ENCODE measurements around the gene FAM3C. TPM values are rescaled to one million over a fixed set of nuclear protein-coding genes. Genes with fewer than 3 reads are reported as not detected.

Gene FAM3C
- total and polyA plus RNA-seq, 10 of the 15 experiments (the other 5 are each of a cell fraction or from before 2014, with no cell fraction given), result 11.0 to 110 (median 27.8) TPM

GRCh38 chr7:121371883-121372282 is 24.2 kb downstream of the FAM3C start:
- ChIA-PET POLR2A (interaction anchor here (1.4 to 5.8 kb wide), 6 partner anchors 9 to 159 kb away, joined by 3 to 81 read pairs (median 13); partner anchors contain the start of gene FAM3C), SMC1A (ENCODE audit: uncharacterized antibody, unreplicated experiment) (interaction anchor here (0.8 to 9.4 kb wide), 8 partner anchors 14 to 176 kb away, joined by 3 to 281 read pairs (median 18); partner anchors contain the start of gene FAM3C), CTCF (interaction anchor here (0.7 to 8.9 kb wide), 7 partner anchors 14 to 179 kb away, joined by 3 to 181 read pairs (median 29); partner anchors contain the start of gene FAM3C), RAD21 (ENCODE audit: unreplicated experiment) (interaction anchor here (1.4 to 11.8 kb wide), 8 partner anchors 9 to 207 kb away, joined by 5 to 272 read pairs (median 14); partner anchors contain the start of gene FAM3C)
- H3K4me3 ChIP-seq, result no peak overlapping the region
- TF ChIP-seq CBX5 (IDR thresholded peaks at IDR 0.05; ENCODE audit: low read depth), result no peak
- TF ChIP-seq NR2C1 (IDR thresholded peaks at IDR 0.05), result no peak
- no peak for TF ChIP-seq TARDBP (IDR thresholded peaks at IDR 0.05; ENCODE audit: borderline replicate concordance)
- TF ChIP-seq RELA (IDR thresholded peaks at IDR 0.05; ENCODE audit: borderline replicate concordance, partially characterized antibody), result no peak
- TF ChIP-seq MTA2 (IDR thresholded peaks at IDR 0.05; ENCODE audit: low read depth), result no peak
- no peak for TF ChIP-seq SREBF2 (IDR thresholded peaks at IDR 0.05; ENCODE audit: low read length)
- no peak for TF ChIP-seq HSF1 (IDR thresholded peaks at IDR 0.05; ENCODE audit: low read depth, low read length)
- no peak for TF ChIP-seq LARP7 (IDR thresholded peaks at IDR 0.05)
- no peak for TF ChIP-seq YBX1 (IDR thresholded peaks at IDR 0.05)
- no peak for TF ChIP-seq E2F4 (IDR thresholded peaks at IDR 0.05; ENCODE audit: low read depth, low read length)
- no peak for TF ChIP-seq BHLHE40 (IDR thresholded peaks at IDR 0.05; ENCODE audit: borderline replicate concordance in 1 of 2, low read depth in 2 of 2, low read length in 1 of 2)
- TF ChIP-seq SP1 (IDR thresholded peaks at IDR 0.05; ENCODE audit: low read depth, low read length), result no peak
- TF ChIP-seq MXI1 (IDR thresholded peaks at IDR 0.05; ENCODE audit: low read depth, low read length), result no peak
- intact Hi-C loops (cut with micrococcal nuclease; ENCODE audit: unreplicated experiment) (loop anchor here (1.0 to 2.0 kb wide), 3 partner anchors 22 to 158 kb away; no protein-coding TSS in a partner anchor), in situ Hi-C loops (cut with MboI) (no loop called here)
- H4K20me1 ChIP-seq (ENCODE audit: control insufficient read depth, insufficient read depth), result no peaks in the 10 kb centered on the region
- peaks cover 2% of the 10 kb centered on the region for H3K79me2 ChIP-seq (ENCODE audit: control insufficient read depth, insufficient read depth, low read length)
- H3K36me3 ChIP-seq (ENCODE audit: control insufficient read depth in 2 of 2, insufficient read depth in 2 of 2, low read length in 1 of 2), result peaks cover 1 to 11% of the 10 kb centered on the region in 2 experiments
- ATAC-seq (no peak), DNase-seq (ENCODE audit: low read depth, low spot score) (no peak), FAIRE-seq (no peak)
- no peaks in the 10 kb centered on the region for H3K9me3 ChIP-seq (replicated peaks; ENCODE audit: control insufficient read depth, insufficient read depth, low read length)
- no peak overlapping the region for H2AFZ ChIP-seq (ENCODE audit: control insufficient read depth, low read depth, low read length)
- H3K4me1 ChIP-seq (ENCODE audit: control insufficient read depth, insufficient read depth, low read length), result peaks cover 32% of the 10 kb centered on the region
- WGBS (ENCODE audit: insufficient coverage, insufficient replicate concordance, low lambda C conversion rate, missing lambda C conversion rate), result 50% methylated on average over 2 of the region's 2 CpGs
- no peaks in the 10 kb centered on the region for H3K27me3 ChIP-seq (replicated peaks in 1 of 2; ENCODE audit: control insufficient read depth in 2 of 2, insufficient read depth in 2 of 2, low read length in 1 of 2)
- BruUV-seq (replicated peaks), result no TSS peak
- no peak overlapping the region; the same call in 1 of the 2 replicates for H3K9ac ChIP-seq (ENCODE audit: control insufficient read depth, insufficient read depth, low read length)
- H3K4me2 ChIP-seq (ENCODE audit: control insufficient read depth, insufficient read depth), result peak overlapping the region; percentile 78; the same call in 1 of the 2 replicates
- peak overlapping the region; percentile 58 for H3K27ac ChIP-seq (ENCODE audit: control insufficient read depth, insufficient read depth)

All from GM12878 (cell line).